Fibroblast of skin of left quadriceps (primary cell): Measurements from ENCODE around the gene ESPNL.

ENCODE experiments used
- DNase-seq, 2 experiments: peaks; one replicate each; pipeline ENCODE4 v3.0.0-alpha.2; 2013; ENCODE audit warnings: low read depth in 2 of 2

The ESPNL gene

DNA sequence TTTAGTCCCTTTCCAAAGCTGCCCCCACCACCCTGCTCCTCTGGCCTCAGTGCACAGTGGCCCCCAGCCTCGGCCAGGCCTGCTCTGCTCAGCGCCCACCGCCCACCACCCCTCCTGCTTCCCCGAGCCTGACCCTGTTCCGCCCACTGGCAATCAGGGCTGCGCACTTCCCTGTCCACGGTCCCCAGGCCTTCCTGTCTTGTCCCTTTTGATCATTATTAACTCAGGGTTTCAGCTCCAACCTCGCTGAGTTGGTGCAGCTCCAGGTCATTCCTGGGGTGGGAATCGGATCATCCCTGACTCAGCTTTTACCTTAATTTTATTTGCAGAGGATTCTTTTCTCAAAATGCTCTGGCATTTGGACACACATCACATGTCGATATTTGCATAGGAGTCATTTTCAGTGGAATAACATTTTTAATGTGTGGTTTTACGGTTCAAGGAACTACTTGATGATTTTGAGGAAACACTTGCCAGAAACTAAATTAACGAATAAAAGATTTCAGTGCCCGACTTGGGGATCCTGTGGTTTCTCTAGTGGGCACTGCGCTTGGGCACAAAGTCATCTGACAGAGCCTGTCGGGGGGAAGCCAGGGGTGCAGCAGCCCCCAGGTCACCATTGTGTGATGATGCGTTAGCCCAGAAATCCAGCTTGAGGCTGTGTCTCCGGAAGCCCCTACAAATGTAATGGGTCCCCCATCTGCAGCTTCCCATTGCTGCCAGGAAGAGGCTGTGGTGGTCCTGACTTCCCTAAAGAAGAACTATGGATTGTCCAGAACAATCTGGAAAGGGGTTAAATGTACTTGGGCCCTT is 1.0 kb upstream of the ESPNL start:
- no peak for DNase-seq

DNA sequence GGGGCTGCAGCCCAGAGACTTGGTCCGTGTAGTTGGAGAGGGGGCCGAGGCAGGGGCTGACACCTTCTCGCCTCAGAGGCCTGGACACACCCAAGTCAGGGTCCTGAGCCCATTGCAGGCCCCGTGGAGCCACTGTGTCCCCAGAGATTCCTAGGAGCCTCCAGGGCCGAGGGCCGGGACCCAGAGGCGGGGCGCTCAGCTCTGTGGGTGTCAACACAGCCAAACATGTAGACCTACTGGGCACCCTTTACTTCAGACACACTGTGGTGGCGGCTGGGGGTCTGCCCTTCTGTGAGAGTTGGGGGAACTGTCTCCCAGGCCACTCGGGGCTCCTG is 459 bp upstream of the ESPNL start:
- no peak for DNase-seq

DNA sequence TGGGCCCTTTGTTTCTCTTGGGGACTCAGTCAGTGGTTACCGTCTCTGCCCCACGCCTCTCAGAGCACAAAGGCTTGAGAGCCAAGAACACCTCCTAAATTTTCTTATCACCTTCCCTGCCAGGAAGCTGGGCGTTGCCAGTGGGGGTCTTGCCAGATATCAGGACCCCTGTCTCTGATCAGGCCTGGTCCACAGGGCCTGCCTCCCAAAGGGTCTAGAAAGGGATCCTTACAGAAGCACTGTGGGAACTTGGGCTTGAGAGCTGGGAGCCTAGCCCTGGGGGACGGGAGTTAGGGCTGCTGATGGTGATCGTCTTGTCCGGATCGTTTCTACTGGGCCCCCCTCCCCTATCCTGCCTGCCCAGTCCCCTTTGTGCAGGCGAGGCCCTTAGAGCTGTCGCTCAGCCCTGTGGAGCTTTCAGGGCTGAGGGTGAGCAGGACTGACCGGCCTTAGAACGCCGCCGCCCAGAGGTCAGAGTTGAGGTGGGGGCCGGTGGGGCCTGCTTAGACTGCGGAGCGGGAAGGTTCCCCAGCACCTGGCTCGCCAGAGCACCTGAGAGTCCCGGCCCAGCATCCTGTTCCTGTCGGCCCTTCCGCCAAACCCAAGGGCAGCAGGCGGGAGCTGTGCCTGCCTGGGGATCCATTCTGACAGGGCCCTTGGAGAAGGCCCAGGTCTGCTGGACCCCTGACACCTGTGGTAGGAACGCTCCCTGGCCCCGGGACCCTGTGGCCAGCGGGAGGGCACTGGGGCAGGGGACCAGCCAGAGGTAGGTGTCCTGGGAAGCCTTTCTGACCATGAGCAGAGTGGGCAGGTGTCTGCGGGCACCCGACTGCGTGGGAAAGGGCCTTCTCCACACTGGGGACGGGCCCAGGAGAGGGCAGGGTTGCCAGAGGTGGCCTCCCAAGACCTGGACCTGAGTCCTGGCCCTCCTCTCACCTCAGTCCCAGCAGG is 956 bp downstream of the ESPNL start:
- DNase-seq = no peak

DNA sequence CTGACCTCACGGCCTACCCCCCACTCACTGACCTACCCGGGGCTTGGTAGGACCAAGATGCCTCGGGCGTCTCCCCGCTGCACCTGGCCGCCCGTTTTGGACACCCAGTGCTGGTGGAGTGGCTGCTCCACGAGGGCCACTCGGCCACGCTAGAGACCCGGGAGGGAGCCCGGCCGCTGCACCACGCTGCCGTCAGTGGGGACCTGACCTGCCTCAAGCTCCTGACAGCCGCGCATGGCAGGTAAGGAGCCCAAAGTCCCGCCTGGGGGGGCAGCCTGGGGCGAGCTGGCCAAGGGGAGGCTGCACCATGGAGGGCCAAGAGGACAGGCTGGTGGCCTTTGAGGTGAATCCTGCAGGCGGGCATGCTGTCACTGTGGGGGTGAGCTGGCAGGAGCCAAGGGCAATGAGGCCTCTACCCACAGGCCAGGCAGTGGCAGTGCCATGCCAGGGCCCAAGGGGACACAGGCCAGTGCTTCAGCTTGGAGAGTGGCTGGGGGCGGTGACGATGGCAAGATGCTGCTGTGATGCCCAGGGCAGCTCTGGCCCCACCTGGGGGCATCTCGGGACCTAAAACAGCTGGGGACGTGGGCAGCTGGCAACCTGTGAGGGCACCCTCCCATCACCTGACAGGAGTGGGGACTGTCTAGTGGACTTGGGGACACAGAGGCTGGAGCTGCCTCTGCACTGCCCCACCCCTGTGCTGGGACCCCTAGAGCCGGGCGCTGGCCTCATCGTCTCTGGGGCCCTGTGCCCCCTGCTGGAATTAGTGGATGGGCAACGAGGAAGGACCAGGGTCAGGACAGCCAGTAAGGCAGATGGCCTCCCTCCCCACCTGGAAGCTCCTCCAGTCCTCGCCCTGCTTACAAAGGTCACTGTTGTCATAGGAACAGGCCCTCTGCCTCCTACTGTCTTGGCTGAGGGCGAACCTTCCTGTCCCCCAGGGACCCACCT is 2.0 kb downstream of the ESPNL start:
- no peak for DNase-seq

DNA sequence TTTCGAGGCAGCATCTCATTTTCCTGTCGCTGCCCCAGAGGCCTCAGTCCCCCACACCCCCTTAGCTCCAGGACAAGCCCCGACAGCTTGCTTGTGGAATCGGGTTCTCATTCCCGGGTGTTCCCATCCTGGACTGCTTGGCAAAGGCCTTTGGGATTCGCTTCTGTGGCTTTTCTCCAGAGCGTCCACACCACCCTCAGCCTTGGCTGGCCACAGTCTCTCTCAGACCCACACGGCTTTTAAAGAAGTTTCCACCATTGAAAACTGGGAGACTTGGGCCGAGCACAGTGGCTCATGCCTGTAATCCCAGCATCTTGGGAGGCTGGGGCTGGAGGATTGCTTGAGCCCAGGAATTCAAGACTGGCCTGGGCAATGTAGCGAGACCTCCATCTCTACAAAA is 2.7 kb downstream of the ESPNL start:
- no peak for DNase-seq

DNA sequence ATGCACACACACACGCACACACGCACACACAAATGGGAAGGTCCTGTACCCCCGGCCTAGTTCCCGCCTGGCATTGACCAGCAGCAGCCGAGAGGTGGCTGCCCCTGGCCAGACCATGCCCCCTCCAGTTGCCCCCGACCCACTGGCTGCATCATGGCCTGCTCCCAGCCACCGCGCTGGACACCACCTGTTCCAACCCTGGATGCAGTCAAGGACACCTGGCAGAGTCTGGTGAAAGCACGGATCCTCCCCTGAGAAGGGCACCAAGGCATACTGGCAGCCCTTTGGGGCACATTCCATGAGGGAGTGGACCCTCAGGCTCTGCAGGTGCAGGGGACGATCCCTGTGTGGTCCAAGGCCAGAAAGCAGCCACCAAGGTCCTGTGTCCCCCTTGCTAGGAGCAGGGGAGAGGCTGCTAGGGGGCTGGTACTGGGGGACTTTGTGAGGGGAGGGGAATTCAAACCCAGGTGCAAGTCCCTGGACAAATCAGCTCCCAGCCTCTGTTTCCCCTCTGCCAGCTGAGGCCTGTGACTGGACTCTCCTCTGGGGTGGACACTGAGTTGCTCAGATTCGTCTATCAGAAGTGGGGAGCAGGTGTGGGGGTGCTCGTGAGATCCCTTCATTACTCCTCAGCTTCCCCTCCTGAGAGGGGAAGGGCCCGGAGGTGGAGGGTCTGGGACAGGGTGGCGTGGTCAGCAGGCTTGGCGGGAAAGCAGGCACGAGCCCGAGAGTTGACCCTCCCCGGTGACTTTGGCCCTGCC is 3.5 kb downstream of the ESPNL start:
- DNase-seq = no peak

DNA sequence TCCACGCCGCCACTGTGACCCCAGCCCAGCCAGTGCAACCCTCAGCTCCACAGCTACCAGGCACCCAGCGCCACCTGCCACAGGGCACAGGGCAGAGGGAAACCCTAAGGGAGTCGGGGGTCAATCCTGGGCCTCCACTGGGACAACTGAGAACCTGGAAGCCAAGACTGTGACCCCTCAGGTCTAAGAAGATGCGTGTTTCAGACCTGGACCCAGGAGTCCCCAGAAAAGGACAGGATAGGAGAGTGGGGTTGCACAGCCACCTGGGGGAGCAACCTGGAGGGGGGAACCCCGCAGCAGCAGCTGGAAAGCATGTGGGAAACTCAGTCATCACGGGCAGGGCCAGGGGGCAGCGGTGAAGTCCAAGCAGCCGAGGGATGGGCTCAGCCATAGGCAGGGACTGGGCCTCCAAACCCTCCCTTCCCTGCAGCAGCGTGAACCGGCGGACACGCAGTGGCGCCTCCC is 4.1 kb downstream of the ESPNL start:
- DNase-seq = no peak

DNA sequence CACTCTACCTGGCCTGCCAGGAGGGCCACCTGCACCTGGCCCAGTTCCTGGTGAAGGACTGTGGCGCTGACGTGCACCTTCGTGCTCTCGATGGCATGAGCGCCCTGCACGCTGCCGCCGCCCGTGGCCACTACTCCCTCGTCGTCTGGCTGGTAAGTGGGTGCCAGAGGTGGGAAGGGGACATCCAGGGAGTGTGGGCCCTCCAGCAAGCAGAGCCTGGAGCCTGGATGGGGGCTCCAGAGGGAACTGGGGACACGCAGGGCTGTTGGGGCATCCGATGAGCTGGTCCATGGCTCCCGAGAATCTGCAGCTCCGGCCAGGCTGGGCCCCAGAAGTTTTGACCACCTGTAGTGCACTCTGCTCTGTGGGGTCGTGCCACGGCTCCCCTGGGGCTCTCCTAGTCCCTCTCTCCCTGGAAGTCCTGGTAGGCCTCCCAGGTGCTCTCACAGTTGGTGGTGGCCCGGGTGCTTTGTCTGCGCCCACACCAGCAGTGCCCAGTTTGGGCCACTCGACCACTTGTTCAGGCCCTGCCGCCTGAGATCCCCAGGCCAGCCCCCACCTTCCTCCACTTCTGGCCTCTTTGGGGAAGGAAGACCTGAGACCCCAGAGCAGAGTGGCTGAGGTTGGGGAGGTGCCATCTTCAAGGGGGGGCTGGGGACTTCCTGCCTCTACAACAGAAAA is 4.7 kb downstream of the ESPNL start:
- DNase-seq = no peak

DNA sequence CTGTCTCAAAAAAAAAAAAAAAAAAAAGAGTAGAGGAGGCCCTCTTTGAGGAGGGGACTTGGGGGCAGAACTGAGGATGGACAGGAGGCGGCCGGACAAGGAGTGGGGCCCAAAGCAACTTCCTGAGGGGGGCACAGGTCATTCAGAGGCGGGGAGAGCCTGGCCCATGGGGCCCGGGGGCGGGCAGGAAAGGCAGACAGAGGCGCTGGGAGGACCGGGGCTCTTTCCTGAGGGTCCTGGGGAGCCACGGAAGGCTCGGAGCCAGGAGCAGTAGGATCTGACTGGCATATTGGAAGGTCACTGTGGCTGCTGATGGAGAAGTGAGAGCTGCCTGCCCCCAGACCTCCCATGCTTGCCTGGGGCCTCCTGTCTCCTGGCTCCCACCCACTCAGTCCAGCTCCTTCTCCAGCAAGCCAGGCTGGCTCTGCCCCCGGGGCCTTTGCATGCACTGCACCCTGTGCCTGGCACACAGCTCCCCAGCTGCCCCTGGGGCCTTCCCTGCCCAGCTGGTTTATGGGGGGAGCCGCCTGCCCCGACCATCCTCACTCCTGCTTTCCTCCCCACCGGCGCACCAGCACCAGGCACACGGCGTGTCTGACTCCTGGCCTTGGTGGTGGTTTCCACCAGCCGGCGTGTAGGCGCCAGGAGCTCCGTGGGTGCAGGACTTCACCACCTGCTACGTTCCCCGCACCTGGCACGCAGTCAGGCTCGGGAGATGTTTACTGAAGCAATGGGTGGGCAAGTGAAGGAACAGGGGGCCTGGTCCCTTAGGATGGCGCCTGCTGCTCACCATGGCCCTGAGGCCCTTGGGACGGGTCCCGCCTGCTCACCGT is 5.6 kb downstream of the ESPNL start:
- DNase-seq = no peak

DNA sequence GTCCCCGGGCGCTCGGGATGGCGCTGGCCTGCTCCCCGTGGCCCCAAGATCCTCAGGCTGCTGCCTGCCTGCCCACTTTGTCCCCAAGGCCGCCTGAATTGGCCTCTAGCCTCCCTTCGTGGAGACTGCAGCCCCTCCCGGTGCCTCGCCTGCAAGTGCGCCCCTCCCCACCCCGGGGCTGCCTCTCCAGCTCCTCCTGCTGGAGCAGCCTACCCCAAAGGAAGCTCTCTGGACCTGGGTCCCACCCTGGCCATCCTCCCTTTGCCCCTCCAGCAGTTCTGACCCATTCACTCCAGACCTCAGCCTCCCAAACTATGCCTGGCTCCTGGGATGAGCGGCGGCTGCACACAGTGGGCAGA is 6.2 kb downstream of the ESPNL start:
- no peak for DNase-seq

DNA sequence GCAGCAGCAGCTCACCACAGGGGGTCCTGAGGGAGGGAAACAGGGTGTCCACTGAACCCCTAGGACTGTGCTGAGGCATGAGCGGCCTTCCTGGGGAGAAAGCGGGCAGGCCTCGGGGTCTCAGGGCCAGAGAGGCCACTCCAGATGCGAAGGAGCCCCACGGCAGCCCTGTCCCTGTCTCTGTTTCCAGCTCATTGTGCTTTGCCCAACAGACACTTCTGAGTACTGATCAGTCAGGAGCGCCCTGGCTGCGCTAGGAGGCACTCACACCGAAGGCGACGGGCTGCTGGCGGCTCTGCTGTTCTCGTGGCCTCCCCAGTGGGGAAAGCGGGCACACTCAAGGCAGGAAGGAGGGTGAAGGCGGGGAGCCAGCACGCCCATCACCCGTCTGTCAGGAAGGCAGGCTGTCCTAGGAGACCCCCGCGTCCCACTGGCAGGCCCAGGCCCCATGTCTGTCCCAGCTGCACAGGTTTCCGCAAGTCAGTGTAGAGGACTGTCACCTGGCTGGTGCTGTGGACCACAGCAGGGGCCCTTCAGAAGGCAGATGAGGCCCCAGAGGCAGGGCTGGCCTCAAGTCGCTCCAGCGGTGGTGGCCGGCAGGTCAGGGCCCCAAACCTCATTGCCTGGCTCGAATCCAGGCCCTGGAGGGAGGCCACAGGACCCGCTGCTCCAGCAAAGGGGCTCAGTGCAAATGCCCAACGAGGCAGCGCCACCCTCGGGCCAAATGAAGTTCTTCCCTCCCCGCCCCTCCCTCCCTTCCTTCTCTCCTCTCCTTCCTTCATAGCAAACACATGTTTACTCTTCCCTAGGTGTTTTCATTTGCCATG is 6.8 kb downstream of the ESPNL start:
- no peak for DNase-seq

DNA sequence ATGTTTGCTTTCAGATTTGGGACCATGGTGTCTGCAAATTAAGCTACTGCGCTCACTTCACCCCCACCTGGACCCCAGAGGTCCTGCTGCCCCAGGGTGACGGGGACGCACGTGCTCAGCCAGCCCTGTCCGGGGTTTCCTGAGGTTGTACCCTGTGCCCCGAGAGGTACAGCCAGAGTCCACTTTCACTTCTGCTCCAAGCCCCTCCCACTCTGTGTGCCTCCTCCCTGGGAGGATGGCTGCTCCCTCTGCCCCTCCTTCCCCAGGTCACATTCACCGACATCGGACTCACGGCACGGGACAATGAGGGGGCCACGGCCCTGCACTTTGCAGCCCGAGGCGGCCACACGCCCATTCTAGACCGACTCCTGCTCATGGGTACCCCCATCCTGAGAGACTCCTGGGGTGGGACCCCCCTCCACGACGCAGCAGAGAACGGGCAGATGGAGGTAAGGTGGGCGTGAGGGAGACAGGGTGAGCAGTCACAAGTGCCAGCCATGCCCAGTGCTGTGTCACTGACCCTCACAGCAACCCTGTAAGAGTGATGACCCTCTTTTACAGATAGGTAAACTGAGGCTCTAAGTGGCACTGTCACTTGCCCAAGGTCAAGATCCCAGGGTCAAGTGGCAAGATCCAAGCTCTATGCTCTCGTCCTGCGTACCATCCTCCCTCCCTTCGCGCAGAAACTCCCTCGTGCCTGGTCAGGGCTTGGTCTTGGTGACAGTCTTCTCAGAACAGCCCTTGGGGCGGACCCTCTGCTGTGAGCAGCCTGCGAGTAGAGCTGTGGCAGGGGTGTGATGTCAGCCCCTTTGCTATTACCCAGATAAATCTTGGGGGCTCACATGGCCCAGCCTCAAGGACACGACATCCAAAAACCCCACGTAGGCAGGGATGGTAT is 7.6 kb downstream of the ESPNL start:
- DNase-seq = no peak

DNA sequence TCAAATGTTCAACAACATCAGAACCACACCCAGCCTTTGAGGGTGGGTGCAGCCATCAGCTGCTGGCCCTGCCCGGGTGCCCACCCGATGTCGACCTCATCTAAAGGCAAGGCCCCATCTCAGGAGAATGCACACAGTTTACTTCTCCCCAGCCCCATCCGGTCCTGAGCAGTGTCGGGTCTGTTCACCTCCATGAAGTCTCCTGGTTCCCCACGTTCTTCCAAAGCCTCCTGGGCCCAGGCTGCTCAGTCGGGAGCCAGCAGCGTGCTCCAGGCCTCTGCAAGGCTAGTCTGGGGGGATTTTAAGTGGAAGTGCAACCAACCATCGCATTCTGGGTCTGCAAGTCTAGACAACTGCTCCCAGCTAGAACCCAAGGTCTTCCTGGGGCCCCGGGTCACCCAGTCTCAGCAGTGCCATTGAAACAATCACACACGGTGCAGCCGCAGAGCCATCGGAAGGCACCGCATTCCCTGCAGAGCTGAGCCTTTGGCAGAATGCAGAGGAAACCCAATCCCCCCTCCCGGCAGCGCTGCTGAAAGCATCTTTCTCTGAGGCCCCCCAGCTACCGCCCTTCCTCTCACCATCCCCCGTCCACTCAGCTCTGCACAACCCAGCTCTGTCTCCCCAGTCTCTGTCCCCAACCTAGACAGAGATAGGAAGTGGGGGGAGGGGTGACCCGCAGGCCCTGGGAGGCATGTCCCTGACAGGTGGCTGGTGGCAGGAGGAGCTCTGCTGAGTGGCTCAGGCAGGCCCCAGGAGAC is 8.5 kb downstream of the ESPNL start:
- DNase-seq = no peak

DNA sequence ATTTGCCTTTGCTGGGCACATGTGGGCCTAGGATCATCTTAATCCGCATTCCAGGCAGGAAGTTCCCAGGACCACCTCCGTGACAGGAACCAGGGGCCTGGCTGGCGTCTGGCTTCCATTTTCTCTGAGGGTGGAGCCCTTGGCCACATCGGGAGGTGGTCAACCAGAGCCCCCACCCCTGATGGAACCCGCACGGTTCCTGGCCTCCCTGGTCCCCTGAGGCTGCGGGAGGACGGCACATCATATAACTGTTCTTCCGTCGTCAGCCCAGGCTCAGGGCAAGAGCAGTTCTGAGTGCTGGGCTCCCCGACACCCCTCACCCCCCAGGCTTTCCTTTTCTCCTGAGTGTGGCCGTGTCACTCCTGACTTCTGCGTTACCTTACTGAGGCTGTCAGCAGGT is 13.5 kb downstream of the ESPNL start:
- no peak for DNase-seq

DNA sequence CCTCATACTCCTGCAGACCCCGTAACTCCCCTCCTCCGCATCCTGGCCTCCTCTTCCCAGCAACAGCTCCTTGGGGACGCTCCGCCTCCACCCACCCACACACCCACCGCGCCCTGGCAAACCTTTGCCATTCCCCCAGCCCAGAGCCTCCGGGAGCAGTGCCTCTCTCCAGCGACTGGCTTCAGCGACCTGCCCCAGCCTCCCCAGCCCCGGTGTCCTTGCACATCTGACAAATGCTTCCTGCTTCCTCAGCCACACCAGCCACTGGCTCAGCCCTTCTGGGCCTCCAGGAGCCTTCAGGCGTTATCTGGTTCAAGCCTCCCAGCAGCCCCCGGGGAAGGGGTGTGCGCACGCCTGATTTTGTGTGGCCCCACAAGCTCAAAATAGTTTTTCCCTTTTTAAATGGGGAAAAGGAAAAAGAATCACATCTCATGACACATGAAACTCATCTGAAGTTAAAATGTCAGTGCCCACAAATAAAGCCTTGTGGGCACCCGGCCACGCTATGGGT is 14.2 kb downstream of the ESPNL start:
- DNase-seq = no peak

DNA sequence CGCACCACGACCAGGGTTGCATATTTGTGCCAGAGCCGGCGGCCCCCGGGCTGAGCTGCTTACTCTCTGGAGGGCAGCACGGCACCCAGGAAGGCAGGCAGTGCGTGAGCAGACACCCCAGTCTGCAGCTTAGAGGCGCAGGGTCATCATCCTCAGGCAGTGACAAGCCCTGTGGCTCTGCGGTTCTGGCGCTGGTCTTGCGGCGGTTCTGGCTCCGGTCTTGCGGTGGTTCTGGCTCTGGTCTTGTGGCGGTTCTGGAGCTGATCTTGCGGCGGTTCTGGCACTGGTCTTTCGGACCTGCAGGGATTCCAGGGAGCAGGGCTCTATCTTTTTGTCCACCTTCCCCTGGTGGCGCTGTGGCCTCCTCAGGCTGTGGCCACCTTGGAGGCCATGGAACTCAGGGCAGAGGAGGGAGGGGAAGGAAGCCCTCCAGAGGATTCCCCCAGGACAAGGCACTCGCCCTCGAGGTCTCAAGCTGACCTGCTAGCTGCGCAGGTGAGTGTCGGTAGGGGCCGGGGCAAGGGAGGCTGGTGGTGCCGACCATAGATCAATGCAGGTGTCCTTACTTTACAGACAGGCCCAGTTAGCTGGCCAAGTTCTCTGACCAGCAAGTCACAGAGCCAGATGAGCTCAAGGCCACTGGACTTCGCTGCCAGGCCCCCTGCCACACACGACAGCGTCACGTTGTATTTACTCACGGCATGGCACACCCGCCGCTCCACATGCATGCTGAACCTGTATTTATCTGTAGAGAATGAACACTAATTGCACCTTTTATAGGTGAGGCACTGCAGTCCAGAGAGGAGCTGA is 14.9 kb downstream of the ESPNL start:
- DNase-seq = no peak
